ENCODE results near the gene SYNPR. TPM values are rescaled to one million over a fixed set of nuclear protein-coding genes. Genes with fewer than 3 reads are reported as not detected.
A peak's percentile ranks its signal among the peaks of the same experiment; 100 is the strongest.

SYNPR gene
- total RNA-seq, 4 donors from 2014 or later: not detected

DNA sequence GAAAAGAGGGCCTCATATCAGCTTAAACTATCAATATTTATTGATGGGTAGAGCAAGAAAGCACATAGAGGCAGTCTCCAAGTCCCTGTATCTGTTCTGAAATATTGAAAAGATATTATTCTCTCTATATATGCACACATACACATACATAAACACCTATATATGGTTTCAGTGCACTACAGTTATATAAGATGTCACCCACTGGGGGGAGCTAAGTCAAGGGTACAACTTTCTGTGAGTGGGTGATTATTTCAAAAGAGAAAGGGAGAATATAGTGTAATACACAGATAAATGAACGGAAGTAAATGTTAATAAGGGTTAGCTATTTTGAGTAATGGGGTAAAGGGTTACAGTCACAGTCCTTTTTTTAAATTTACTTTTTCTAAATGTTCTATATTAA is 383.1 kb downstream of the SYNPR start:
- H3K4me1 ChIP-seq: no peaks in the 10 kb centered on the region
- in situ Hi-C loops (cut with MboI; ENCODE audit: low pct_ligation_motif_present in 1 of 4, low pct_unique_long_range_greater_than_20kb in 1 of 4, low sequenced_read_pairs in 3 of 4): no loop called here
- intact Hi-C loops (cut with DNase I; ENCODE audit: low total_unique reads): no loop called here
- 55 to 82% methylated on average over 1 of the region's 1 CpG for whole genome bisulfite sequencing, 2 donors (ENCODE audit: low coverage in 1 of 2)
- no peak overlapping the region for H3K4me3 ChIP-seq
- H3K27me3 ChIP-seq: no peaks in the 10 kb centered on the region
- no peaks in the 10 kb centered on the region for H3K36me3 ChIP-seq
- no peak for DNase-seq
- no peaks in the 10 kb centered on the region for H3K9me3 ChIP-seq
- H3K27ac ChIP-seq: no peak overlapping the region
- TF ChIP-seq EP300 (IDR thresholded peaks at IDR 0.05; ENCODE audit: low read depth) (no peak), POLR2A (IDR thresholded peaks at IDR 0.05) (no peak), POLR2AphosphoS5 (IDR thresholded peaks at IDR 0.05) (no peak)
- TF ChIP-seq, protein P1, sequence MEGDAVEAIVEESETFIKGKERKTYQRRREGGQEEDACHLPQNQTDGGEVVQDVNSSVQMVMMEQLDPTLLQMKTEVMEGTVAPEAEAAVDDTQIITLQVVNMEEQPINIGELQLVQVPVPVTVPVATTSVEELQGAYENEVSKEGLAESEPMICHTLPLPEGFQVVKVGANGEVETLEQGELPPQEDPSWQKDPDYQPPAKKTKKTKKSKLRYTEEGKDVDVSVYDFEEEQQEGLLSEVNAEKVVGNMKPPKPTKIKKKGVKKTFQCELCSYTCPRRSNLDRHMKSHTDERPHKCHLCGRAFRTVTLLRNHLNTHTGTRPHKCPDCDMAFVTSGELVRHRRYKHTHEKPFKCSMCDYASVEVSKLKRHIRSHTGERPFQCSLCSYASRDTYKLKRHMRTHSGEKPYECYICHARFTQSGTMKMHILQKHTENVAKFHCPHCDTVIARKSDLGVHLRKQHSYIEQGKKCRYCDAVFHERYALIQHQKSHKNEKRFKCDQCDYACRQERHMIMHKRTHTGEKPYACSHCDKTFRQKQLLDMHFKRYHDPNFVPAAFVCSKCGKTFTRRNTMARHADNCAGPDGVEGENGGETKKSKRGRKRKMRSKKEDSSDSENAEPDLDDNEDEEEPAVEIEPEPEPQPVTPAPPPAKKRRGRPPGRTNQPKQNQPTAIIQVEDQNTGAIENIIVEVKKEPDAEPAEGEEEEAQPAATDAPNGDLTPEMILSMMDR (IDR thresholded peaks at IDR 0.05): no peak

DNA sequence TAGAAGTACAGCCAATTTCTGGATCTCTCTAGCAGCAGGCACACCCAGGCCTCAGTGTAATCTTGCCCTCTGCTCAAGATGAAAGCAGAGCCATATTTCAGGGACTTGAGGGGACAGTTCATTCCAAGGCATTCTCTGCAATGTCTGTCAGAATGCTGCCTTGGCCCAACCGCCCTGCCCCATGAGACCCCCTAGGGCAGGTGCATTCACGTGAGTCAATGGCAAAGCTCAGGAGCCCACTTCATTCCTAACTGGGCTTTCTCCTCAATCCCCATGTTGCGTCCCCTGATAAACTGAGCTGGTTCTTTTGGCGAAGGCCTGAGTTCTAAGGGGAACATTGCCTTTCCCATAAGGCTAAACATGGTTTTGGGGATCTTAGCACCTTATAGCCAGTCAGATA is 383.9 kb downstream of the SYNPR start:
- WGBS, 2 donors (ENCODE audit: low coverage in 1 of 2): 73% methylated on average over 4 of the region's 4 CpGs; no CpG with 5 or more reads in 1 of the 2 donors
- H3K36me3 ChIP-seq: no peaks in the 10 kb centered on the region
- in situ Hi-C loops (cut with MboI; ENCODE audit: low pct_ligation_motif_present in 1 of 4, low pct_unique_long_range_greater_than_20kb in 1 of 4, low sequenced_read_pairs in 3 of 4): no loop called here
- DNase-seq: no peak
- no peaks in the 10 kb centered on the region for H3K4me1 ChIP-seq
- H3K9me3 ChIP-seq: no peaks in the 10 kb centered on the region
- H3K27me3 ChIP-seq: no peaks in the 10 kb centered on the region
- intact Hi-C loops (cut with DNase I; ENCODE audit: low total_unique reads): no loop called here
- TF ChIP-seq POLR2A (IDR thresholded peaks at IDR 0.05) (no peak), EP300 (IDR thresholded peaks at IDR 0.05; ENCODE audit: low read depth) (no peak), POLR2AphosphoS5 (IDR thresholded peaks at IDR 0.05) (no peak)
- TF ChIP-seq, protein P1 (IDR thresholded peaks at IDR 0.05): no peak
- no peak overlapping the region for H3K4me3 ChIP-seq
- no peak overlapping the region for H3K27ac ChIP-seq

DNA sequence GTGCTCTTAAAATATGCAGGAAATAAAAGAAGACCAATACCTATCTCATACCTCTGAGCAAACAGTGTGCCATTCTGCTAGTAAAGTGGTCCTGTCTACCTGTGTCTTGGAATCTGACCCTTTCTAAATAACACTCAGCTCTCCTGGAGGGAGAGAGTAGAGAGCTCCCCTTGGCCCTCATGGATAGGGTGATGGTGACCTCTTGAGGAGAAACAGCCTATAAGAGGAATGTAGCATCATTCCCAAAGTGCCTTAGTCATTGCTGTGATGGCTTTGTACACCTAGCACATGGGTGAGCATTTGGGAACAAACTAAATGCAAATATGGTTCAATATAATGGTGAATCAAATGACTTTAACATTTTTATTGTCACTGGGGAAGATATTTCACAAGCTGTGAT is 384.4 kb downstream of the SYNPR start:
- intact Hi-C loops (cut with DNase I; ENCODE audit: low total_unique reads): no loop called here
- no peaks in the 10 kb centered on the region for H3K9me3 ChIP-seq
- H3K27ac ChIP-seq: no peak overlapping the region
- DNase-seq: peak; percentile 9
- no peaks in the 10 kb centered on the region for H3K27me3 ChIP-seq
- no peak for TF ChIP-seq POLR2A (IDR thresholded peaks at IDR 0.05)
- TF ChIP-seq, protein P1 (IDR thresholded peaks at IDR 0.05): peak in 3 of 5 experiments; percentile 12 to 24 (median 16)
- no peaks in the 10 kb centered on the region for H3K36me3 ChIP-seq
- in situ Hi-C loops (cut with MboI; ENCODE audit: low pct_ligation_motif_present in 1 of 4, low pct_unique_long_range_greater_than_20kb in 1 of 4, low sequenced_read_pairs in 3 of 4): no loop called here
- H3K4me3 ChIP-seq: no peak overlapping the region
- no peaks in the 10 kb centered on the region for H3K4me1 ChIP-seq

Small RNAs within 50 kb of the gene (small RNA-seq; reads per million reads assigned to genes)
- 0 to 0.28 (median 0.20) reads per million in 4 donors for gene RNA5SP134
